T-helper 2 cell (primary cell): ENCODE data around the gene PTGR1.
A peak's percentile ranks its signal among the peaks of the same experiment; 100 is the strongest.
"Not testable (repeated sequence)": the region's sequence is repeated elsewhere in the genome, so short reads cannot be mapped to it uniquely, and the experiment has no call there.

Experiments
- DNase-seq, 5 experiments: peaks; one replicate each; pipeline versions ENCODE4 v3.0.0 to v3.0.0-alpha.2; 2012 to 2022
- total RNA-seq, 2 donors: gene quantifications; one replicate each; lab custom pipeline; 2026; lab: John Stamatoyannopoulos, UW

PTGR1 gene
- 0 to 0.74 reads per million in 2 donors for total RNA-seq

- peak in 1 of 5 experiments; percentile 67 for DNase-seq
Observed at GRCh38 chr9:111599092-111599954, at the start of gene PTGR1. TSS of gene PTGR1 (minus strand) at chr9:111599647. CDS start at chr9:111597422, 2,225 bp downstream.

DNA sequence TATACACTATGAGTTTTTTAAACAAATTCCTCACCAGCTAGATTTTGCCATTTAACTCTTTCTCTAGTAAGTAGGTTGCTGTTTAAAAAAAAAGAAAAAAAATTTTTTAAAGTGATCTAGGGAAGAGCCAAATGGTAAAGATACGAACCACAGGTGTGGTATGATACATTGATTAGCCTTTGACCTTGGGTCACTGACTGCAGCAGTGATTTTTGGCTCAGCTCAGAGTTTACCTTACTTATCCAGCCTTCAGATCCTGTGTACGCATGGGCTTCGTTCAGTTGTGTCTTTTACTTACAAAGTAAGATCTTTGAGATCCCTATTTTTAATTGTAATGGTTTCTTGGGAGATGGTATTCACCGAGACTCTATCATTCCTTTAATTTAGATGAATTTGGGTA lies 49.6 kb upstream of the PTGR1 start:
- DNase-seq = no peak

GRCh38 chr9:111648066-111648465 lies 48.6 kb upstream of the PTGR1 start:
- no peak for DNase-seq

GRCh38 chr9:111646417-111646816 lies 47.0 kb upstream of the PTGR1 start:
- DNase-seq = no peak

DNA sequence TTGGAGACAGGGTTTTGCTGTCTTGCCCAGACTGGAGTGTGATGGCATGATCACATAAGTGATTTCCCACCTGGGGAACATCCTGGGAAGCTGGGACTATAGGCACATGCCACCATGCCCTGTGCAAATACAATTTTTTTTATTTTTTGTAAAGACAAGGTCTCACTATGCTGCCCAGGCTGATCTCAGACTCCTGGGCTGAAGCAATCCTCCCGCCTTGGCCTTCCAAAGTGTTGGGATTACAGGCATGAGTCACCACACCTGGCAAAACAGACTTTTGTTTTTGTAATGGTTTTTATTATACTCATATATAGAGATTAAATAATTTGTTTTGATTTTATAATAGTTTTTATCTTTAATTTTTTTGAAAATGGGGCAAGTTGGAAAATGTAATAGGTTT lies 46.4 kb upstream of the PTGR1 start:
- DNase-seq = no peak

DNA sequence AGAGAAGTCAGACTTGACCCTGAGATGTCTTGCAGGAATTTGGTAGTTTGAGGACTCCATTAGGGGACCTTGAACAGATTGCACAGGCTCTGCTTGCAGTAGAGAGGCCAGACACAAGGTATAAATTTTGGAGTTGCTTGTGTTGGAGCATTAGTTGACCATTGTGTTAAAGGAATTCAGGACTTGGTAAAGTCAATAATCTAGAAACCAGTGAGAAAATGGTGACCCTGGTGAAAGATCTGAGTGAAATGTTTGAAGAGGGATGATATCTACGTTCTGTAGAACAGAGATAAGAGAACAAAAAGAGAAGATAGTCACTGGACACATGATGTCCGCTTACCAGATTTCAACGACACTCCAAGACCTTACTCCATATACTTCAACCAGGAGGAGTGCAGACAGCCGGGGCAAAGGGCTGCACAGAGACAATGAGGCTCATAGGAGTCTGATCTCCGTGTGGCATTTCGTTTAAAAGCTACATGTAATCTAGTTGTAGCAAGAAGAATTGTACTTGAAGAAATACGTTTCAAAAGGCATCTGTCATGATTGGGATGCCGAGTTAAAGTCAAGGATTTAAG lies 44.8 kb upstream of the PTGR1 start:
- no peak for DNase-seq

DNA sequence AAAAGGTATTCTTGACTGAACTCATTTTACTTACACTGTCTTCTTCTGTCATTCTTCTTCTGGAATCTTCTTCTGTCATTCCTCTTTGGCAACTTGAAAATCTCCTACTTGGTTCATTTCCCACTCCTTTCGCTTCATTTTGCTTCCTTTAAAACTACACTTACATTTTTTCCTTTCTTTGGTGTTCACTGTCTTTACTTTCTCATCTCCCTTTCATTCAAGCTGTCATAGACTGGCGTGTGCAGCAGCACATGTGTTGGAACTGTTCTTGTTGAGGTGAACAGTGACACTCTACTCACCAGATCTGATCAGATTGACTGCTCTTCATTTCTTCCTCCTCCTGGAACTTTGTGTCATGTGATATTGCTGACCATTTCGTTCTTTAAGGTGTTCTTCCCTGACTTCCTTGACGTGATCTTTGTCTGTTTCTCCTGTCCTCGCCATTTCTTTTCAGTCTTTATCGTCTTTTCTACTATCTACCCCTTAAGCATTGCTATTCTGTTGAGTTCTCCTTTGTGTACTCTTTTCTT lies 38.0 kb upstream of the PTGR1 start:
- DNase-seq = no peak

- DNase-seq = no peak
Observed at GRCh38 chr9:111634860-111635259, 35.4 kb upstream of the PTGR1 start.

DNA sequence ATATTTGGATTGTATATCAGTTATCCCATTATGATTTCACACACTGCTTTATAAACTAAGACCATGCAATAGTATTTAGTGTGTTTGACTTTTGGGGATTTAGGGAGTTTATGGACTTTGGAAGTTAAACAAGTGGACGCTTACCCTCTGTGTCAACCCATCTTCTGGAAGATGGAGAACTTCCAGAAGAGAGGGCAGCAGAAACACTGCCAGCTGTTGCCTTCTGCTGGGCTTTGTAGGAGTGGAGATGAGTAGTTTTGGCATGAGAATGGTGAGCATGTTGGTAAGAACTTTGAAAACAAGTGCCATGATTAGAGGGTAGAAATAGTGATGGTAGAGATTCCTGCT lies 33.9 kb upstream of the PTGR1 start:
- DNase-seq = no peak

DNA sequence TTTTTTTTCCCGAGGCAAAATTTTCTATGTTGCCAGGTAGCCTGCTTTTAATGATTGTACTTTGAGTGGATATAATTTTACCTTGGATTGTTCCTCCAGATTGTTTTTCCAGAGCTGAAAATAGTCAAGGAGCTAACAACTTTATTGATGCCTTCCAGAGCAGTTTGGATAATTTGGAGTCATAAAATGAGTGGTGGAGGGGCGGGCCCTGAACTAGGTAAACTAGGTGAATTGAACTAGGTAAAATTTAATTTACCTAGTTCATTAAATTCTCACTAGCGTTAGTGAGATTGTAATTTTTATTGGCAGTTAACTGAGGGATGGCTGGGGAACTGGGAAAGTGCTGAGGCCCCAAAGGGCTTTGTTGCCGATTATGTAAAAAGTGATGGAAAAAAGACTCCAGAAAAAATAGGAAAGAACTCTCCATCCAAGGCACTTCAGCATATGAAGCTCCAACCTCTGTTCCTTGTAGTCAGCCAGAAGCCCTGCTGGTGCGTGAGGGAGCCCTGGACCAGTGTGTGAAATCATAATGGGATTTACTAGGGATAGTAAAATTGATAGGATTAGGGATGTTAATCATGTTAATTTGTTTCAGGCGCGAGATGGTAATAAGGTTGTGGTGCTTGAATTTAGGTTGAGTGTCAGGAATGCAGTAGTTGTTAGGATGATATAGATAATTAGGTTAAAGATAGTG lies 33.4 kb upstream of the PTGR1 start:
- DNase-seq = no peak

GRCh38 chr9:111632060-111632459 lies 32.6 kb upstream of the PTGR1 start:
- peak in 1 of 5 experiments; percentile 6 for DNase-seq

DNA sequence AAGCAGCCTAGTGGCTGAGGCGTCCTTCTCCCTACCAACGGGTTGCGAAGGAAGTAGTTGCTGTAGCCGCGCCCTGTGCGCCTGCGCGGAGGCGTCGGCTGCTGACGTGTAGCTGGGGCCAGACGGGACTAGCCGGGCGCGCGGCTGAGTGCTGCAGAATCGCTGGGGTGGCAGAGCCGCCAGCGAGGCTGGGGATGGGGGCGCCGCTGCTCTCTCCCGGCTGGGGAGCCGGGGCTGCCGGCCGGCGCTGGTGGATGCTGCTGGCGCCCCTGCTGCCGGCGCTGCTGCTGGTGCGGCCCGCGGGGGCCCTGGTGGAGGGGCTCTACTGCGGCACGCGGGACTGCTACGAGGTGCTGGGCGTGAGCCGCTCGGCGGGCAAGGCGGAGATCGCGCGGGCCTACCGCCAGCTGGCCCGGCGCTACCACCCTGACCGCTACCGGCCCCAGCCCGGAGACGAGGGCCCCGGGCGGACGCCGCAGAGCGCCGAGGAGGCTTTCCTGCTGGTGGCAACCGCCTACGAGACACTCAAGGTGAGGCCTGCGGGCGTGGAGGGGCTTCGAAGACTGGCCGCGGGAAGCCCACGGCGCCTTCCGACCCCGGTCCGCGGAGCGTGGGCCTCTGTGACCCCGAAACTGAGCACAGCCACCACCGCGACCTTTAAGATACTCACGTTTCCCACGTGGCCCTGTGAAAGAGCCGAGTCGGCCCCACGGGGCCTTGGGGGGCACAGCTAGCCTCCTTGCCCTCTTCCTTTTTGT lies 31.9 kb upstream of the PTGR1 start, which contains the start of gene DNAJC25:
Gene DNAJC25, plus strand, starts transcription at position 121 of the 758 bp plus-strand sequence. Its CDS starts 74 bp downstream, at position 195.
- DNase-seq = peak; percentile 92 to 99 (median 95)

- no peak for DNase-seq
Observed at GRCh38 chr9:111630964-111631213, 31.4 kb upstream of the PTGR1 start.

- no peak for DNase-seq
Observed at GRCh38 chr9:111630182-111630963, 30.9 kb upstream of the PTGR1 start.

GRCh38 chr9:111628411-111628810 lies 29.0 kb upstream of the PTGR1 start:
- DNase-seq = no peak

DNA sequence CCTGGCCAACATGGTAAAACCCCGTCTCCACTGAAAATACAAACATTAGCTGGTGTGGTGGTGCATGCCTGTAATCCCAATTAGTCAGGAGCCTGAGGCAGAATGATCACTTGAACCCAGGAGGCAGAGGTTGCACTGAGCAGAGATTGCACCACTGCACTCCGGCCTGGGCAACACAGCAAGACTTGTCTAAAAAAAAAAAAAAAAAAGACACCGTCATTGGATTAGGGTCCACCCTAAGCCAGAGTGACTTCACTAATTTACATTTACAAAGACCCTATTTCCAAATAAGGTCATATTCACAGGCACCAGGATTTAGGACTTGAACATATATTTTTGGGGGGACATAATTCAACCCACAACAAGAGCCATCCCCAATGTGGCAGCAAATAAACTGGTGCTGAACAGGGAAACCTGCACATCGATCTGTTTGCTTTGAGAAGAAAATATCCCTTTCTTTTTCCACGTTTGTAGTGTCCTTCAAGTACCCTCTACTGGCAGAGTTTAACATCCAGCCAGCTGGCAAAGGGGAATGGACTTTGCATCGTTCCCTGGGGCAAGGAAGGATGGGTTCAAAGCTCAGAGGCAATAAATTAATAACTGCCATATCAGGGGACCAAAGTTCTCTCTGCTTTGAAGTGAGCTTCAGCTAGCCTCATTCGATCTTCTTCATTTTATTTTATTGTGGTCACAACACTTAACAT lies 28.0 kb upstream of the PTGR1 start:
- no peak for DNase-seq

DNA sequence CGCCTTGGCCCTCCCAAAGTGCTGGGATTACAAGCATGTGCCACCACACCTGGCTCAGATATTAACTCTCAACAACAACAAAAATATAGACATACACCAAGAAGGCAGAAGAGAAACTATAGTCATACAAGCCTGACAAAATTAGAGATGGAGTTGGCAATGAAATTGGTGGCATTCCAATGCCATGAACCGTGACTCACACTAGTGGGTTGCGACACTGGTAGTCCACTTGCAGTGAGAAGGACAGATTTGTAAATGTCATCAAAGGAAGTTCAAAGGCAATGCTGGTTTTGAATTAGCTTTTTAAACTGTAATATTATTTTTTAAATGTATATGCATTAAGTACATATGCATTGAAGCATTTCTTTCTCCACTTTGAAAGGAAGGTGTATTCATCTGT lies 23.2 kb upstream of the PTGR1 start:
- DNase-seq = no peak

- DNase-seq = peak in 1 of 5 experiments; percentile 38
Observed at GRCh38 chr9:111621895-111622480, 22.5 kb upstream of the PTGR1 start.

- not testable (repeated sequence) for DNase-seq
Observed at GRCh38 chr9:111617349-111617748, 17.9 kb upstream of the PTGR1 start.

- DNase-seq = no peak
Observed at GRCh38 chr9:111615928-111616327, 16.5 kb upstream of the PTGR1 start.
